Measurements from ENCODE around the gene SLC4A8. TPM values are rescaled to one million over a fixed set of nuclear protein-coding genes. Genes with fewer than 3 reads are reported as not detected.

Gene SLC4A8
- total RNA-seq, 1 experiment from 2014 or later: 1.4 TPM

GRCh38 chr12:51390891-51391282 lies 33.7 kb upstream of the SLC4A8 start:
- H3K27ac ChIP-seq (ENCODE audit: low read depth, low read length): peak overlapping the region; percentile 36; the same call in 1 of the 2 replicates
- no peaks in the 10 kb centered on the region for H4K20me1 ChIP-seq (ENCODE audit: insufficient read depth)
- no peaks in the 10 kb centered on the region for H3K9me2 ChIP-seq (ENCODE audit: insufficient read depth)
- POLR2A ChIA-PET: interaction anchor here (1.3 to 2.1 kb wide), 2 partner anchors 10 to 19 kb away, joined by 3 to 6 read pairs; no protein-coding TSS in a partner anchor
- H3K9me3 ChIP-seq (ENCODE audit: control insufficient read depth in 1 of 2, insufficient read depth in 1 of 2, low read depth in 1 of 2, low read length in 2 of 2): no peaks in the 10 kb centered on the region
- H3K79me2 ChIP-seq (ENCODE audit: insufficient read depth, low read length): no peaks in the 10 kb centered on the region
- H2AFZ ChIP-seq (ENCODE audit: low read depth, low read length, poor library complexity, severe bottlenecking): peak overlapping the region; percentile 31
- H3K27me3 ChIP-seq (ENCODE audit: insufficient read depth, low read length): no peaks in the 10 kb centered on the region
- no peak for DNase-seq (ENCODE audit: low read depth, low spot score)
- H3K4me3 ChIP-seq (replicated peaks in 1 of 2; ENCODE audit: low read depth in 1 of 2, low read length in 2 of 2): peak overlapping the region; percentile 68 to 89
- H3K4me2 ChIP-seq (ENCODE audit: low read length): peak overlapping the region; percentile 96
- no peak; the same call in 1 of the 2 replicates for ATAC-seq
- intact Hi-C loops (cut with micrococcal nuclease): no loop called here
- H3K4me1 ChIP-seq (ENCODE audit: control insufficient read depth in 1 of 2, insufficient read depth in 2 of 2, low read length in 2 of 2): peaks cover 5 to 20% of the 10 kb centered on the region in 2 experiments; a peak in 2 of 4 replicates
- CTCF ChIA-PET: interaction anchor here (1.5 kb wide), 1 partner anchor 484 kb away, joined by 3 read pairs; no protein-coding TSS in a partner anchor
- H3K36me3 ChIP-seq (ENCODE audit: control insufficient read depth in 1 of 2, insufficient read depth in 2 of 2, low read length in 2 of 2): no peaks in the 10 kb centered on the region
- no TSS peak for BruUV-seq (replicated peaks)
- TF ChIP-seq EZH2phosphoT487 (IDR thresholded peaks at IDR 0.05; ENCODE audit: borderline replicate concordance) (no peak), ZFX (IDR thresholded peaks at IDR 0.05) (no peak), JUND (IDR thresholded peaks at IDR 0.05) (no peak), REST (IDR thresholded peaks at IDR 0.05; ENCODE audit: low read depth) (no peak), POLR2AphosphoS5 (IDR thresholded peaks at IDR 0.05; ENCODE audit: low read depth, low read length) (no peak), ZNF274 (IDR thresholded peaks at IDR 0.05; ENCODE audit: low read depth, low read length) (no peak), SP1 (IDR thresholded peaks at IDR 0.05; ENCODE audit: low read depth) (no peak), SIN3A (IDR thresholded peaks at IDR 0.05; ENCODE audit: low read depth) (no peak), MAX (IDR thresholded peaks at IDR 0.05) (no peak), RAD21 (IDR thresholded peaks at IDR 0.05; ENCODE audit: low read depth) (no peak), POLR2A (IDR thresholded peaks at IDR 0.05; ENCODE audit: borderline replicate concordance, extremely low read depth, insufficient read depth, insufficient read length) (no peak), TCF7L2 (IDR thresholded peaks at IDR 0.05; ENCODE audit: borderline replicate concordance, extremely low read depth, insufficient read depth, insufficient read length) (no peak), ATF3 (IDR thresholded peaks at IDR 0.05) (no peak), EGR1 (IDR thresholded peaks at IDR 0.05; ENCODE audit: low read depth) (no peak), CTCF (IDR thresholded peaks at IDR 0.05 in 2 of 3, conservative IDR thresholded peaks at IDR 0.05 in 1 of 3; ENCODE audit: borderline replicate concordance in 1 of 3, insufficient read depth in 1 of 3, low read depth in 2 of 3, low read length in 2 of 3) (no peak)
- H3K9ac ChIP-seq (ENCODE audit: low read length): peak overlapping the region; percentile 77
- RAD21 ChIA-PET (ENCODE audit: low non-redundant PET in 1 of 2, low total read pairs in 2 of 2, uncharacterized antibody in 2 of 2, unreplicated experiment in 2 of 2): interaction anchor here in 1 of 2 experiments (0.7 kb wide), 1 partner anchor 31 kb away, joined by 3 read pairs; no protein-coding TSS in a partner anchor

Data from HCT116 (cell line).